Stomach smooth muscle (tissue), 2 donors: ENCODE measurements around the gene PRSS3.
"Not testable (repeated sequence)": the region's sequence is repeated elsewhere in the genome, so short reads cannot be mapped to it uniquely, and the experiment has no call there.

Experiments
- H3K27ac ChIP-seq: one replicate; pipeline ENCODE4 v1.7.0; 2013; ENCODE audit warnings: mild to moderate bottlenecking, low read length, inconsistent platforms
- H3K27me3 ChIP-seq, 2 donors: one replicate each; pipeline ENCODE4 v1.7.0; 2013; ENCODE audit warnings: low read length in 2 of 2; ENCODE audit not compliant: insufficient read depth in 2 of 2, control insufficient read depth in 1 of 2
- H3K36me3 ChIP-seq, 2 donors: one replicate each; pipeline ENCODE4 v1.7.0; 2013; ENCODE audit warnings: low read length in 2 of 2; ENCODE audit not compliant: control insufficient read depth in 2 of 2, insufficient read depth in 2 of 2
- H3K4me1 ChIP-seq: one replicate; pipeline ENCODE4 v1.7.0; 2013; ENCODE audit warnings: low read length; ENCODE audit not compliant: control insufficient read depth, insufficient read depth
- H3K4me3 ChIP-seq, 2 donors: one replicate each; pipeline ENCODE4 v1.7.0; 2013; ENCODE audit warnings: low read length in 2 of 2
- H3K9ac ChIP-seq, 2 donors: one replicate each; pipeline ENCODE4 v1.7.0; 2013; ENCODE audit warnings: low read length in 2 of 2, mild to moderate bottlenecking in 1 of 2
- H3K9me3 ChIP-seq, 2 donors: one replicate each; pipeline ENCODE4 v1.7.0; 2013; ENCODE audit warnings: low read length in 2 of 2; ENCODE audit not compliant: control insufficient read depth in 2 of 2
- donor health status: healthy.
- donor health status: Pancreatic carcinoma.

Gene PRSS3

GRCh38 chr9:33818167-33818846 lies 22.9 kb downstream of the PRSS3 start:
- H3K4me3 ChIP-seq, result peak overlapping the region; percentile 80 to 88
- H3K27ac ChIP-seq, result peak overlapping the region; percentile 7
- no peaks in the 10 kb centered on the region for H3K27me3 ChIP-seq
- peaks cover 16% of the 10 kb centered on the region for H3K4me1 ChIP-seq
- H3K36me3 ChIP-seq, result no peaks in the 10 kb centered on the region
- no peaks in the 10 kb centered on the region for H3K9me3 ChIP-seq
- peak overlapping the region; percentile 72 to 86 for H3K9ac ChIP-seq

- no peaks in the 10 kb centered on the region for H3K9me3 ChIP-seq
- peak overlapping the region; percentile 64 to 72 for H3K9ac ChIP-seq
- no peaks in the 10 kb centered on the region for H3K27me3 ChIP-seq
- H3K4me3 ChIP-seq, result peak overlapping the region; percentile 80 to 88
- no peaks in the 10 kb centered on the region for H3K36me3 ChIP-seq
- peak overlapping the region; percentile 7 for H3K27ac ChIP-seq
- peaks cover 14% of the 10 kb centered on the region for H3K4me1 ChIP-seq
Measured at GRCh38 chr9:33818847-33819500, 23.6 kb downstream of the PRSS3 start.

- H3K27me3 ChIP-seq, result no peaks in the 10 kb centered on the region
- no peak overlapping the region for H3K4me3 ChIP-seq
- H3K9me3 ChIP-seq, result no peaks in the 10 kb centered on the region
- H3K27ac ChIP-seq, result no peak overlapping the region
- peaks cover 10% of the 10 kb centered on the region for H3K4me1 ChIP-seq
- H3K9ac ChIP-seq, result no peak overlapping the region
- no peaks in the 10 kb centered on the region for H3K36me3 ChIP-seq
Measured at GRCh38 chr9:33820231-33820745, 24.9 kb downstream of the PRSS3 start.

GRCh38 chr9:33823801-33824200 lies 28.4 kb downstream of the PRSS3 start:
- Histone ChIP-seq H3K9ac (no peak overlapping the region), H3K27ac (no peak overlapping the region), H3K9me3 (no peaks in the 10 kb centered on the region), H3K36me3 (no peaks in the 10 kb centered on the region), H3K27me3 (no peaks in the 10 kb centered on the region), H3K4me3 (no peak overlapping the region), H3K4me1 (no peaks in the 10 kb centered on the region)

GRCh38 chr9:33827285-33827684 lies 31.9 kb downstream of the PRSS3 start:
- H3K27ac ChIP-seq, H3K4me3 ChIP-seq, H3K4me1 ChIP-seq, H3K36me3 ChIP-seq, H3K9me3 ChIP-seq, H3K27me3 ChIP-seq, H3K9ac ChIP-seq: not testable (repeated sequence)

- not testable (repeated sequence) for H3K9ac ChIP-seq, H3K9me3 ChIP-seq, H3K27me3 ChIP-seq, H3K4me3 ChIP-seq, H3K4me1 ChIP-seq, H3K27ac ChIP-seq, H3K36me3 ChIP-seq
Measured at GRCh38 chr9:33829641-33830230, 34.4 kb downstream of the PRSS3 start.

GRCh38 chr9:33835625-33836260 lies 40.4 kb downstream of the PRSS3 start:
- Histone ChIP-seq H3K9ac (no peak overlapping the region), H3K4me1 (no peaks in the 10 kb centered on the region)

GRCh38 chr9:33836261-33836660 lies 40.9 kb downstream of the PRSS3 start:
- H3K9ac ChIP-seq, H3K36me3 ChIP-seq, H3K27ac ChIP-seq, H3K27me3 ChIP-seq, H3K4me1 ChIP-seq, H3K9me3 ChIP-seq, H3K4me3 ChIP-seq: not testable (repeated sequence)

More at GRCh38 chr9:33835625-33836260, 40.4 kb downstream of the PRSS3 start:
- Histone ChIP-seq H3K27me3 (no peaks in the 10 kb centered on the region), H3K4me3 (no peak overlapping the region), H3K9me3 (no peaks in the 10 kb centered on the region), H3K27ac (no peak overlapping the region), H3K36me3 (no peaks in the 10 kb centered on the region)

- H3K9ac ChIP-seq, result no peak overlapping the region
- H3K36me3 ChIP-seq, result no peaks in the 10 kb centered on the region
- H3K27me3 ChIP-seq, result no peaks in the 10 kb centered on the region
- no peaks in the 10 kb centered on the region for H3K9me3 ChIP-seq
- no peak overlapping the region for H3K4me3 ChIP-seq
- H3K4me1 ChIP-seq, result peaks cover 2% of the 10 kb centered on the region
- no peak overlapping the region for H3K27ac ChIP-seq
Measured at GRCh38 chr9:33837138-33837537, 41.8 kb downstream of the PRSS3 start.

GRCh38 chr9:33840381-33840780 lies 45.0 kb downstream of the PRSS3 start:
- Histone ChIP-seq H3K4me1 (peaks cover 6% of the 10 kb centered on the region), H3K27ac (no peak overlapping the region), H3K27me3 (no peaks in the 10 kb centered on the region), H3K9ac (no peak overlapping the region), H3K36me3 (no peaks in the 10 kb centered on the region), H3K4me3 (no peak overlapping the region), H3K9me3 (no peaks in the 10 kb centered on the region)
